Superior temporal gyrus (tissue), 1 donor: Measurements from ENCODE around the gene C1QTNF5.
"Not testable (repeated sequence)": the region's sequence is repeated elsewhere in the genome, so short reads cannot be mapped to it uniquely, and the experiment has no call there.

ENCODE experiments used
- DNase-seq: peaks from one replicate; pipeline ENCODE4 v3.0.0-alpha.2; 2016; ENCODE audit errors: extremely low spot score

C1QTNF5 gene

GRCh38 chr11:119340335-119341221 is at the start of gene C1QTNF5:
Gene C1QTNF5, minus strand, starts transcription at chr11:119340883. Its CDS starts 486 bp downstream, at chr11:119340397.
- DNase-seq = no peak

DNA sequence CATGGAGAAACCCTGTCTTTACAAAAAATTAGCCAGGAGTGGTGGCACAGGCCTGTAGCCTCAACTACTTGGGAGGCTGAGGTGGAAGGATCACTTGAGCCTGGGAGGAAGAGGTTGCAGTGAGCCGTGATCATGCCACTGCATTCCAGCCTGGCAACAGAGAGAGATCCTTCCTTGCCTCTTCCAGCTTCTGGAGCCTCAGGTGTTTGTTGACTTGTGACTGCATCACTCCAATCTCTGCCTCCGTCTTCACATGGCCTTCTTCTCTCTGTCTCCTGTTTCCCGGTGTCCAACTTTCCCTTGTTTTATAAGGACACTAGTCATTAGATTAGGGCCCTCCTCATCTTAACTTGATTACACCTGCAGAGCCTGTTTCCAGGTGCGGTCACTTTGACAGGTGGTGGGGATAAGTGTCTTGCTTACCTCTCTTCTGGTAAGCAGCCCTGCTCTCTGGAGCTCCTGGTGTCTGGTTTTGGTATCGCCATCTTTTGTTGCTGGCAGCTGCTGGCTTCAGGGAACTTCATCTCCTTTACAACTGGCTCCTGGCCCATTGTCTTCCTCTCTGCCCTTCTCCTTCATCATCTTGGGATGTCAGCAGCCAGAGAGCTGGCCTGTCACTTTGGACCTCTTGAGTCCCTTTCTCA is 49.0 kb upstream of the C1QTNF5 start:
- DNase-seq = no peak

GRCh38 chr11:119388103-119388502 is 47.4 kb upstream of the C1QTNF5 start:
- DNase-seq = no peak

GRCh38 chr11:119384332-119384731 is 43.6 kb upstream of the C1QTNF5 start:
- DNase-seq = no peak

DNA sequence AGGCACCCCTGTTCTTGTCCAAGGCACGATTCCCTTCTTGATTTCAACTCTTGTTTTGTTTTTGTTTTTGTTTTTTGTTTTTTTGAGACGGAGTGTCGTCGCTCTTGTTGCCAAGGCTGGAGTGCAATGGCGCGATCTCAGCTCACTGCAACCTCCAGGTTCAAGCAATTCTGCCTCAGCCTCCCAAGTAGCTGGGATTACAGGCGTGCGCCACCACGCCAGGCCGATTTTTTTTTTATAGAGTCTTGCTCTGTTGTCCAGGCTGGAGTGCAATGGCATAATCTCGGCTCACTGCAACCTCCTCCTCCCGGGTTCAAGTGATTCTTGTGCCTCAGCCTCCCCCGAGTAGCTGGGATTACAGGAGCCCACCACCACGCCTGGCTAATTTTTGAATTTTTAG is 41.8 kb upstream of the C1QTNF5 start:
- not testable (repeated sequence) for DNase-seq

DNA sequence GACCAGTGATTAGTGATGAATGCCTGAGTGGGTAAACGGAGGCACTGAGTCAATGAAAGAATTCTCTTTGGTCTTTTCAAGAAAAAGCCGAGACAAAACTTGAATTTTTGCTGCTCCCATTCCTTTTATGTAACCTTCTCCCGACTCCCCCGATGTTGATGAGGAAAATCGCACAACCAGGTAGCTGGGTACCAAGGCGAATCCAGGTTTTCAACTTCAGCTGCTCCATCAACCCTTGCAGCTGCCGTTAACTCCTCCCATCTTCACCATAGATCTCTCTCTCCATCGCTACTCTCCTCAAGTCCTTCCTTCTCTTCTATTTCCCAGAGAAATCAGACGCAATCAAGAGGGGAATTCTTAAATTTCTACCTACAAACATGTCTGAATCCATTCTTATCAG is 41.4 kb upstream of the C1QTNF5 start:
- DNase-seq = no peak

GRCh38 chr11:119381181-119381988 is 40.7 kb upstream of the C1QTNF5 start, which contains the start of gene USP2:
Gene USP2, minus strand, starts transcription at chr11:119381690. Its CDS starts 8,210 bp downstream, at chr11:119373480.
- peak; percentile 99 for DNase-seq

GRCh38 chr11:119380827-119381180 is 40.1 kb upstream of the C1QTNF5 start:
- DNase-seq = peak; percentile 25

- DNase-seq = no peak
Measured at GRCh38 chr11:119380160-119380826, 39.6 kb upstream of the C1QTNF5 start.

GRCh38 chr11:119378851-119379465 is 38.3 kb upstream of the C1QTNF5 start:
- no peak for DNase-seq

DNA sequence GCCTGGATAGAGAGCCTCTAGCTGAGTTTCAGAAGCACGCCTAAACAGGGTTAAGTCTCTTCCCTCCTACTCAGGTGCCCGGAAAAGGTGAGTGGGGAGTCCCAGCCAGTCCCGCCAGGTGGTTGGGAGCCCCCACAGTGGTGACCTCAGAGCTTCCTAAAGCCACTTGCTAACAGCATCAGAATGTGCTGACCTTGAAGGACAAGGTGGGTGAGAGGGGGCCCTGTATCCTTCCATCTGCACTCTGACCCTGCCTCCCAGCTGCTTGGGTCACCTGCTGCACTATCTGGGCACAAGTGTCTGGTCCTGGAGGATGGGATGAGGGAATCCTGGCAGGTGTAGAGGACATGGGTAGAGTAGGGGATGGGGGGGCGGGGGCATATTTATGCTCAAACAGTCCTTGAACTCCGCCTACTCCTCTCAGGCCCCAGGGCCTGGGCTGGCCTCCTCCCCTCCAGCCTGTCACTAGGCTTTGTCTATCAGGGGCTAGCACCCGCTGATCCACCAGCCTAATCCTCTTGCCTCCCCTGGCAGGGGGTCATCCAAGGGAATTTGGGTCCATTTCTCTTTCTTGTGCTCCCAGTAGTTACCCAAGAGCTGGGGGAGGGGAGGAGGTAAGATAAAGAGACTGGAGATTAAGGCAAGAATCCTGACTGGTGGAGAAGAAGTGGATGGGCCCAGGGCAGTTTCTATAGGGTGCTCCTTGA is 37.4 kb upstream of the C1QTNF5 start:
- no peak for DNase-seq

GRCh38 chr11:119377112-119377901 is 36.6 kb upstream of the C1QTNF5 start:
- no peak for DNase-seq

- peak; percentile 96 for DNase-seq
Measured at GRCh38 chr11:119376197-119376847, 35.6 kb upstream of the C1QTNF5 start.

DNA sequence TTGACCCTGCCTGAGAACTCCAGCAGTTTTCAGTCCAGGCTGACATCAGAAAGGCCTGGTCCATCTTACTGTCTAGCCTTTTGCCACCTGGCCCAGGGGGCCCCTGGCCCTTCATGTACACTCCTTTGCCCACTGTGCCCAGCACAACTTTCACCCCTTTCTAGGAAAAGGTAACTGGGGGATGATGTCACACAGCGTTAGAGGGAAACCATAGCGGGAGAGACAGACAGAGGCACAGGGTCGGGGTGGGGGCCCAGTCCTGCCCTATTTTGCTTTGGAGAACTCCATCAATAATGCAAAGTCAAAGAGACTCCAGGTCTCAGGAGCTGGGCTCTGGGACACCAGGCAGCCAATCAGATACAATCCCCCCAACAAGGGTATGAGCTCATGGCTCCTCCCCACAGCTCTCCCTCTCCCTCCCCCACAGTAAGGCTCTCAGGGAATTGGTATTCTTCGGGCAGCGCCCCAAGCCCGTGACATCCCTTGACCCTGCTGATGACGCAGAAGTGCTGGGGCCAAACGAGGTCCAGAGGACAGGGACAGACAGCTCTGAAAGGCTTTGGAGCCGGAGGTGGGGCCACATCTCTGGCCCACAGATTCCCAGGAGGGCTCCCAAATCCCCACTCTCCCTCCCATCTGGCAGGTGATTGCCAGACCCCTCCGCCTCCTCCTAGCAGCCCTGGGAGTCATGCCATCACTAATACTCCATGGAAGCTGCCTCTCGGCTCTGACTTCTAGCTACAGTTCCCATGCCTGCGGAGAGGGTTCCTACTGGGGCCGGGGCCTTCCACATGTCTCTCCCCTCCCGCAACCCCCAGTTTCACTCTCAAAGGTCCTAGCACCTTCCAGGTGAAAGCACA is 34.9 kb upstream of the C1QTNF5 start:
- DNase-seq = peak; percentile 88

- peak; percentile 75 for DNase-seq
Measured at GRCh38 chr11:119374632-119375336, 34.1 kb upstream of the C1QTNF5 start.

DNA sequence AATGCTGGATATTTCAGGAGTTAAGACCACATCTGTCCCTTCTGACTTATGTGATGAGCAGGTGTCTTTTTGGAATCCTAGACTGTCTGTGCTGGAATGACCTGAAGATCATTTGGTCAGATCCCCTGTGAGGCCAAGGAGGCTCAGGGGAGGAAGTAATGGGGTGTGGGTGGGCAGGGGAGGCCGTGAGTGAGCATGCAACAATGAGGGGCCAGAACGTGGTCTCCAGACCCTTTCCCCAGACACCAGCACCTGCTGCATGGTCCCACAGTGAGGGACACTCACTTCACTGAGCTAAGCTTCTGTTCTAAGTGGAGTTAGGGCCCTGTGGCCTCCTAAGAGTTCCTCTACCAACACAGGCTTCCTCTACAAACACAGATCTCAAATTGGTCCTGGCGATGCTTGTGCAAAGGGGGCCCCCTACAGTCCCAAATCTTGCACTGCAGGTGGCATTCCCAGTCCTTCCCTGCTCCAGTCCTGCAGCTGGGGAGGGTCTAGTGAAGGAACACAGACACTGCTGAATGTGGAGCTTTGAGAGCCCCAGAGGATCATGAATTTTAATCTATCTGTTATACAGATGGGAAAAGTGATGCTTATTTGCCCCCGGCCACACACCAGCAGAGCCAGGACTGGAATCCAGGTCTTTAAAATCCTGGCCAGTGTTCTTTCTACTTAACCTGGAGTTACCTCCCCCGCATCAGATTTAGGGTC is 33.4 kb upstream of the C1QTNF5 start:
- DNase-seq = peak; percentile 94
